ENCODE data around the gene GNAZ.

Gene GNAZ

GRCh38 chr22:23105304-23105703, 35.0 kb downstream of the GNAZ start:
- Histone ChIP-seq H3K36me3 (no peaks in the 10 kb centered on the region), H3K27ac (no peak overlapping the region), H3K27me3 (no peaks in the 10 kb centered on the region), H3K9me3 (no peaks in the 10 kb centered on the region), H3K4me1 (ENCODE audit: control insufficient read depth in 1 of 2, insufficient read depth in 1 of 2, low read depth in 1 of 2, low read length in 1 of 2) (no peaks in the 10 kb centered on the region), H3K4me3 (ENCODE audit: low read depth in 1 of 2, low read length in 1 of 2) (no peak overlapping the region)
- no peak for TF ChIP-seq CTCF (IDR thresholded peaks at IDR 0.05)

DNA sequence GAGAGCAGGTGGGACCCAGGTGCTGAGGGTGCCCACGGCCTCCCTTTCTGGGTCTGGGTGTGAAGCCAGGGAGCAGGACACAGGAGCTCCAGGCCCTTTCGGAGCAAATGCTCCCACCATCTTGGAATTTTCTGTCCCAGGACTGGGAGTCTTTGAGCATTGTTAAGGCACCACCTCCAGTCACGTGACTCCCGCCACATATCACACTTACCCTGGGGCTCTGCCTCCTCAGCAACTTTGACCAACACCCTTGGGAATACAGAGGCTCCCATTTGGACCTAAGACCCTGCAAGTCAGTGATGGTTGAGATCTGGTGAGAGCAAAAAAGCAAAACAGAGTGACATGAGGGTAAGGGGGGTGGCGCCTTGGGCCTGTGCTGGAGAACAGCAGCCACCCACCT, 35.6 kb downstream of the GNAZ start:
- no peaks in the 10 kb centered on the region for H3K36me3 ChIP-seq
- no peak overlapping the region for H3K27ac ChIP-seq
- no peaks in the 10 kb centered on the region for H3K27me3 ChIP-seq
- no peak overlapping the region for H3K4me3 ChIP-seq (ENCODE audit: low read depth in 1 of 2, low read length in 1 of 2)
- TF ChIP-seq CTCF (IDR thresholded peaks at IDR 0.05), result no peak
- H3K4me1 ChIP-seq (ENCODE audit: control insufficient read depth in 1 of 2, insufficient read depth in 1 of 2, low read depth in 1 of 2, low read length in 1 of 2), result no peaks in the 10 kb centered on the region
- no peaks in the 10 kb centered on the region for H3K9me3 ChIP-seq

DNA sequence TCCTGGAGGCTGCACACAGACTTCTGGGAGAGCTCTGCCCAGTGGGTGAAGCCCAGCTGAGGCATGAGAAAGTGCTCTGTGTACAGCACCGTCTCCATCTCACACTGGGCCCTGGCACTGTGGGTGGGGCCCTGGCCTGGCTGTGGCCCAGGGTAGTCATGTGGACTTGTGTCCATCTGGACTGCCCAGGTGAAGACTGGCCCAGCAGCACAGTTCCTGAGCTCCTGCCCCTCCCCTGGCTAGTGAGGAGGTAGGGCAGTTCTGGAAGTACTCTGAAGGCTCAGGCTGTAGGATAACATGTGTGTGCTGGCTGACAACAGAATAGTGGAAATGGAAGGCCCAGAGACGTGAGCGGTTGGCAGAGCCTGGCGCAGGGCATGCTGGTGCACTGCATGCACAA, 36.0 kb downstream of the GNAZ start:
- H3K9me3 ChIP-seq, result no peaks in the 10 kb centered on the region
- H3K27ac ChIP-seq, result no peak overlapping the region
- H3K27me3 ChIP-seq, result no peaks in the 10 kb centered on the region
- no peak for TF ChIP-seq CTCF (IDR thresholded peaks at IDR 0.05)
- H3K4me3 ChIP-seq (ENCODE audit: low read depth in 1 of 2, low read length in 1 of 2), result no peak overlapping the region
- no peaks in the 10 kb centered on the region for H3K36me3 ChIP-seq
- H3K4me1 ChIP-seq (ENCODE audit: control insufficient read depth in 1 of 2, insufficient read depth in 1 of 2, low read depth in 1 of 2, low read length in 1 of 2), result no peaks in the 10 kb centered on the region

GRCh38 chr22:23106906-23107367, 36.6 kb downstream of the GNAZ start:
- Histone ChIP-seq H3K36me3 (no peaks in the 10 kb centered on the region), H3K9me3 (no peaks in the 10 kb centered on the region), H3K4me3 (ENCODE audit: low read depth in 1 of 2, low read length in 1 of 2) (no peak overlapping the region), H3K4me1 (ENCODE audit: control insufficient read depth in 1 of 2, insufficient read depth in 1 of 2, low read depth in 1 of 2, low read length in 1 of 2) (no peaks in the 10 kb centered on the region), H3K27ac (no peak overlapping the region), H3K27me3 (no peaks in the 10 kb centered on the region)
- no peak for TF ChIP-seq CTCF (IDR thresholded peaks at IDR 0.05)

- Histone ChIP-seq H3K27ac (no peak overlapping the region), H3K36me3 (no peaks in the 10 kb centered on the region), H3K9me3 (no peaks in the 10 kb centered on the region), H3K4me1 (ENCODE audit: control insufficient read depth in 1 of 2, insufficient read depth in 1 of 2, low read depth in 1 of 2, low read length in 1 of 2) (no peaks in the 10 kb centered on the region), H3K4me3 (ENCODE audit: low read depth in 1 of 2, low read length in 1 of 2) (no peak overlapping the region), H3K27me3 (no peaks in the 10 kb centered on the region)
- TF ChIP-seq CTCF (IDR thresholded peaks at IDR 0.05), result no peak
Observed at GRCh38 chr22:23107487-23108248, 37.3 kb downstream of the GNAZ start.
